Stimulated activated CD8-positive, alpha-beta memory T cell treated with anti-CD3 and anti-CD28 coated beads, Interleukin-7, amount 100 ng/mL, for 24 hours (primary cell): Measurements from ENCODE around the gene SSPN.
"Not testable (repeated sequence)": the region's sequence is repeated elsewhere in the genome, so short reads cannot be mapped to it uniquely, and the experiment has no call there.

Source experiments
- DNase-seq: peaks from one replicate; pipeline ENCODE4 v3.0.0-alpha.2; 2020; ENCODE audit warnings: low read depth

SSPN gene

GRCh38 chr12:26229910-26230309, 34.5 kb downstream of the SSPN start:
- no peak for DNase-seq

DNA sequence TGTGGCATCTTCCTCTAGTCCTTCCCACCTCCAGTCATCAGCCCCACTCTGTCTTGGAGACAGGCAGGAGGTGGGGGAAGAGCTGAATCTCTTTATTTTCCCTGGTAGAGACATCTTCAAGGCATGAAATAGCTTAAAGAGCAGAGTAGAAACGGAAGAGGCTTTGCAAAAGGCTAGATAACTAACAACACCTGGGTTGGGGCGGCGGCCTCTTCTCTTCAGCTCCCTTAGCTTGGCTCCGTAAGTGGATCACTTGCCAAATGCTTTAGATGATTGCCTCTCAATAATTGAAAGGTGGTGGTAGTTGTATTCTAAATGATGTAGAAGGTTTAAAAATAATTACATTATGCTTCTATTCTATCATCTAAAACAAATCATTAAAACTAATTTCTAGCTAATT, 36.1 kb downstream of the SSPN start:
- no peak for DNase-seq

DNA sequence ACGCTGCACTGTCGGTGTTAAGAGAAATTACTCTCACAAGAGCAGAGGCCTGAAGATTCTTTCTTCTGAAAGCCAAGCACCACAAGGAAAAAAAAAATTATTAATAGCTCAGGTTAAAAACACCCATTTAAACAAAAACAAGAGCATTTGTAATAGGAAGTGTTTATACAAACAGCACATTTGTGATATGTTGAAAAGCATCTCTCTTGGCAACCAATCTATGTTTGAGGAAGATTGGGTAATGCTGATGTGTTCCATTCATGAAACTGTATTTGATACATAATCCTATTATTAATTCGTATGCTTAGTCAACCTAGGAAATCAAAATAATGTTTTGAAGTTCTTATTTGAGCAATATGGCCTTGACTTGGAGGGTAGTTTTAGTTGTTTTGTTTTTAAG, 36.5 kb downstream of the SSPN start:
- DNase-seq = no peak

- no peak for DNase-seq
Observed at GRCh38 chr12:26233631-26234030, 38.3 kb downstream of the SSPN start.

GRCh38 chr12:26235465-26235864, 40.1 kb downstream of the SSPN start:
- not testable (repeated sequence) for DNase-seq

GRCh38 chr12:26238341-26239121, 43.2 kb downstream of the SSPN start:
- DNase-seq = no peak

DNA sequence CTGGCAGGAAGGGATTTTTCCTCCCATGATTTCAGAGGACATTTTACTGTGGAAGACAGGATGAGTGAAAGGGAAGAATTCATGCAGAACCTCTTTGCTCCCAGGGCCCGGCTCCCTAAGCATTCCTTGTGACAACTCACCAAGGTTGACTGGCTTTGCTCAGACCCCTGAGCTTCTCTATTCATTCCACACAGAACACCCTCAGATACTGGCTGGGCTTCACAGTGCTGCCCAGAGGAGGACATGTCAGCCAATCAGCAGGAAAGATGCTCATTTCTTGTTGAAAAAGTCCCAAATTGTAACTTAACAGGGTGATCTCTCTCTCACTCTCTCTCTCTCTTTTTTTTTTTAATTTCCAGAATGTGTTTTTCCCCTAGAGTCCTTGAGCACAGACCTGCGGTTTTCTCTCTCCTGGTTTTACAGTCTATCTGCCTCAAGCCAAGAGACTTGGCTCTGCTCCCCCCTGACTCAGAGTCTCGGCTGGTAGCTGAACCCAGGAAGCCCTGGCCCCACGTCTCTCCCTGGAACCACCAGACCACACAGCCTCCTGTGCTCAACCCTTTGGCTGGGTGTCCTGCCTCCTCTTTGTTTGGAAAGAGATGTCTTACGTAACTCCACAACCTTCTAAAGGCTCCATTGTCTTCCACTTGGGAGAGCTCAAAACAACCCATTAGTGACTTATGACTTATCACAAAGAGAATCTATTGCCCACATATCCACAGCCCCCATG, 43.9 kb downstream of the SSPN start:
- no peak for DNase-seq

GRCh38 chr12:26239852-26240815, 44.8 kb downstream of the SSPN start:
- DNase-seq = no peak

GRCh38 chr12:26241080-26241479, 45.7 kb downstream of the SSPN start:
- no peak for DNase-seq

DNA sequence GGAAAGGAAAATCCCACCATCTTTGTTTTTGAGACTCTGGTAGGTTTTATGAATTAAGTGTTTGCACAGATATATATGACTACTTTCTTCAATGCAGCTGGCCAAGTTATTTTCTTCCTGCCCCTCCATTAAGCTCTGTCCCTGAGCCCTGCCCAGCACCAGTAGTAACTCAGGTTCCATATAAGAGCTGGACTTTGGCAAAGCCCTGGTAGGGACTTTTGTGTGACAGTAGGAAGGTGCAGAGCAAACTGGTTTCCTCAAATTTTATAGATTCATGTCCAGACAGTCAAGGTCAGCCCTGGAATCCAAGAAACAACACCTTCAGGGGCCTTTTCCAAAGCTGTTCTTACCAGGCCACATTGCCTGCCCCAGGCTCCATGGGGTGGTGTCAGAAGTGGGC, 47.3 kb downstream of the SSPN start:
- no peak for DNase-seq

- DNase-seq = no peak
Observed at GRCh38 chr12:26244503-26244902, 49.1 kb downstream of the SSPN start.

DNA sequence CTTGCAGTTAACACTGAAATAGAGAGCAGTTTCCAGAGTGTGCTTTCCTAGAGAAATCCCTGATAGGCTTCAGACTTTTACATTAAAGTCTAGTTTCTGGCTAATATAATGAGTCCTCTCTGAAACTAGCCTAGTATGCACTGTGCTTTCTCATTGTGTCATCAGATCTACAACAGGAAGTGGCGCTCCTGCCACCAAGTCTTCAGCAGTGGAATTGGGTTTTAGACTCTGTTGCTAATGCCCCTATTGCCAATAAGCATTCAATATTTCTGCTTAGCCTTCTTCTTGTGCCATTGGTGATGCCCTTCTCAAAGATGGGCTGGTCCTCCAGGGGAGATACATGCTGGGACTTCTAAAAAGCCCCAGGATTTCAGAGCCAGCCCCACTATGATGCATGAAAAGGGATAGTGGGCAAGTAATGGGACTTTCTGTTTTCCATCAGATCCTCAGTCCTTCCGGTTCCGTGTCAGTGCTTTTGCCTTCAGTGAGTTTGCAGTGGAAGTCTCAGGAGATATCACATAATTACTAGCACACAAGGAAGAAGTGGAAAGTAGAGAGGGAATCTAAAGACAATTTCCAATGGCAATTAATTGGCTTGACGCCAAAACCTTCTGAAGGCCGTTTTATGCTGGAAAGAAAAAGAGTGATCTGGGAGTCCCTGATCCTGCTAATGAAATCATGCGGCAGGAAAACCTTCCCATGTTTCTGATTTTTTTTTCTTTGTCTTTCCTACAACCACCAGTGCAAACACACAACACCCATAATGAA, 50.0 kb downstream of the SSPN start:
- no peak for DNase-seq

GRCh38 chr12:26246483-26247164, 51.3 kb downstream of the SSPN start:
- no peak for DNase-seq

GRCh38 chr12:26247873-26248272, 52.5 kb downstream of the SSPN start:
- DNase-seq = no peak

DNA sequence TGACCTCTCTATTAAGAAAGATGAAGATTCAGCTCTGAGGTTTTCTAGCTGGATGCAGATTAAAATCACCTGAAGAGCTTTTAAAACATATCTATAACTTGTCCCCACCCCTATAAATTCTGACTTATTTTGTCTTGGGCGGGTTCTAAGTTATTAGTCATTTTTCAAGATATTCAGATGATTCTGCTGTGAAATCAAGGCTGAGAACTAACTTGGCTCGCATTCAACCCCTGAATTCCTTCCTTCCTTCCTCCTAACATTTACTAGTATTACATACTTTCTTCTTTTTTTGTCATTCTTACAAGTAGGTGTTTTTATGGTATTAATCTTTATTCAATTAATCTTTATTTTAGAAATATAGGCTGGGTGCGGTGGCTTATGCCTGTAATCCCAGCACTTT, 55.4 kb downstream of the SSPN start:
- DNase-seq = no peak

GRCh38 chr12:26251600-26251999, 56.2 kb downstream of the SSPN start:
- no peak for DNase-seq

DNA sequence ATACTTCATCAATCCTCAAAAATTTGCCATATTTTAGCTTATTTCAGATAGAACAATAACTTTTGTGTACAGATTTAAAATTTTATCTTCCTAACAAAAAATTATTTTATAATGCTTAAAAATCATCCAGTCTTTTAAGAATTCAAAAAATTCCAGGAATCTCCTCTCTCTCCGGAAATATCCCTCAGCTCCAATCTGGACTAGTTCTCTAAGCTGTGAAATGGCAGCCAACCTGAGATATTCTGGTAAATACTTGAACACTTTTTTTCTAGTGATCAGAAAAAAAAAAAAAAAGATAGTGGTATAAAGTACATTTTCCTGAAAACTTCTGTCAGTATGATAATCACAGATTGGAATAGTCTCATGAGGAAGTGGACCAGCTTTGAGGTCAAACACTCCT, 57.6 kb downstream of the SSPN start:
- no peak for DNase-seq

- no peak for DNase-seq
Observed at GRCh38 chr12:26255893-26256645, 60.7 kb downstream of the SSPN start.

- DNase-seq = no peak
Observed at GRCh38 chr12:26264215-26264838, 69.0 kb downstream of the SSPN start.

- no peak for DNase-seq
Observed at GRCh38 chr12:26265606-26266005, 70.2 kb downstream of the SSPN start.
